ENCODE data around the gene RPEL1.
"Not testable (repeated sequence)": the region's sequence is repeated elsewhere in the genome, so short reads cannot be mapped to it uniquely, and the experiment has no call there.

The RPEL1 gene

GRCh38 chr10:103245587-103245986, at the start of gene RPEL1:
Gene RPEL1 (plus strand): TSS chr10:103245887. CDS start chr10:103245997, 110 bp downstream.
- not testable (repeated sequence) for DNase-seq

- DNase-seq, result no peak
Observed at GRCh38 chr10:103196516-103196915, 49.2 kb upstream of the RPEL1 start.

GRCh38 chr10:103197174-103197573, 48.5 kb upstream of the RPEL1 start:
- no peak for DNase-seq

GRCh38 chr10:103197903-103198302, 47.8 kb upstream of the RPEL1 start:
- no peak for DNase-seq

GRCh38 chr10:103198648-103199047, 47.0 kb upstream of the RPEL1 start:
- no peak for DNase-seq

- no peak for DNase-seq
Observed at GRCh38 chr10:103199488-103199887, 46.2 kb upstream of the RPEL1 start.

GRCh38 chr10:103202319-103202718, 43.4 kb upstream of the RPEL1 start:
- DNase-seq, result no peak

- DNase-seq, result no peak
Observed at GRCh38 chr10:103203466-103203865, 42.2 kb upstream of the RPEL1 start.

GRCh38 chr10:103204353-103205255, 41.1 kb upstream of the RPEL1 start:
- DNase-seq, result peak; percentile 1

GRCh38 chr10:103205401-103205800, 40.3 kb upstream of the RPEL1 start:
- not testable (repeated sequence) for DNase-seq

GRCh38 chr10:103206715-103207114, 39.0 kb upstream of the RPEL1 start:
- DNase-seq, result not testable (repeated sequence)

- no peak for DNase-seq
Observed at GRCh38 chr10:103207141-103207540, 38.5 kb upstream of the RPEL1 start.

- DNase-seq, result not testable (repeated sequence)
Observed at GRCh38 chr10:103207643-103208042, 38.0 kb upstream of the RPEL1 start.

- DNase-seq, result not testable (repeated sequence)
Observed at GRCh38 chr10:103210262-103210661, 35.4 kb upstream of the RPEL1 start.

GRCh38 chr10:103215601-103216000, 30.1 kb upstream of the RPEL1 start:
- DNase-seq, result no peak

- DNase-seq, result not testable (repeated sequence)
Observed at GRCh38 chr10:103216362-103216761, 29.3 kb upstream of the RPEL1 start.

- DNase-seq, result no peak
Observed at GRCh38 chr10:103224133-103224532, 21.6 kb upstream of the RPEL1 start.

GRCh38 chr10:103224721-103225120, 21.0 kb upstream of the RPEL1 start:
- not testable (repeated sequence) for DNase-seq

- DNase-seq, result no peak
Observed at GRCh38 chr10:103225939-103226338, 19.7 kb upstream of the RPEL1 start.

- no peak for DNase-seq
Observed at GRCh38 chr10:103227416-103227815, 18.3 kb upstream of the RPEL1 start.

GRCh38 chr10:103231047-103231551, 14.6 kb upstream of the RPEL1 start:
- no peak for DNase-seq

GRCh38 chr10:103232131-103232673, 13.5 kb upstream of the RPEL1 start:
- no peak for DNase-seq

- DNase-seq, result no peak
Observed at GRCh38 chr10:103232772-103233488, 12.8 kb upstream of the RPEL1 start.
